ENCODE measurements around the gene SLC35F5. TPM values are rescaled to one million over a fixed set of nuclear protein-coding genes. Genes with fewer than 3 reads are reported as not detected.
"Not testable (repeated sequence)": the region's sequence is repeated elsewhere in the genome, so short reads cannot be mapped to it uniquely, and the experiment has no call there.

SLC35F5 gene
- total RNA-seq, 4 donors from 2014 or later, result 43.9 to 75.3 (median 58.0) TPM

DNA sequence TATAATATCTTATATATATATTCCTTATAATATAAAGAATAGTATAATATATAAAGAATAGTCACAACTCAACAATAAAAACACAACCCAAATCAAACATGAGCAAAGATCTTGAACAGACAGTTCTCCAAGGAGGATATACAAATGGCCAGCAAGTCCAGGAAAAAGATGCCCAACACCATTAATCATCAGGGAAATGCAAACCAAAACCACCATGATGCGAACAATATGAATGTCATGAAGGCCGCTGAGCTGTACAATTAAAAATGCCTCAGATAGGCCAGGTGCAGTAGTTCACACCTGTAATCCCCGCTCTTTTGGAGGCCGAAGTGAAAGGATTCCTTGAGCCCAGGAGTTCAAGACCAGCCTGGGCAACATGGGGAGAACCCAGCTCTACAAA, 58.9 kb downstream of the SLC35F5 start:
- Histone ChIP-seq H3K4me3 (no peak overlapping the region), H3K4me1 (peaks cover 0 to 8% (median 0%) of the 10 kb centered on the region in 3 donors), H3K9me3 (no peaks in the 10 kb centered on the region), H3K27ac (no peak overlapping the region), H3K27me3 (no peaks in the 10 kb centered on the region), H3K36me3 (no peaks in the 10 kb centered on the region)
- intact Hi-C loops (cut with DNase I), result no loop called here
- no peak for TF ChIP-seq POLR2A (IDR thresholded peaks at IDR 0.05)
- TF ChIP-seq, protein P1, sequence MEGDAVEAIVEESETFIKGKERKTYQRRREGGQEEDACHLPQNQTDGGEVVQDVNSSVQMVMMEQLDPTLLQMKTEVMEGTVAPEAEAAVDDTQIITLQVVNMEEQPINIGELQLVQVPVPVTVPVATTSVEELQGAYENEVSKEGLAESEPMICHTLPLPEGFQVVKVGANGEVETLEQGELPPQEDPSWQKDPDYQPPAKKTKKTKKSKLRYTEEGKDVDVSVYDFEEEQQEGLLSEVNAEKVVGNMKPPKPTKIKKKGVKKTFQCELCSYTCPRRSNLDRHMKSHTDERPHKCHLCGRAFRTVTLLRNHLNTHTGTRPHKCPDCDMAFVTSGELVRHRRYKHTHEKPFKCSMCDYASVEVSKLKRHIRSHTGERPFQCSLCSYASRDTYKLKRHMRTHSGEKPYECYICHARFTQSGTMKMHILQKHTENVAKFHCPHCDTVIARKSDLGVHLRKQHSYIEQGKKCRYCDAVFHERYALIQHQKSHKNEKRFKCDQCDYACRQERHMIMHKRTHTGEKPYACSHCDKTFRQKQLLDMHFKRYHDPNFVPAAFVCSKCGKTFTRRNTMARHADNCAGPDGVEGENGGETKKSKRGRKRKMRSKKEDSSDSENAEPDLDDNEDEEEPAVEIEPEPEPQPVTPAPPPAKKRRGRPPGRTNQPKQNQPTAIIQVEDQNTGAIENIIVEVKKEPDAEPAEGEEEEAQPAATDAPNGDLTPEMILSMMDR (IDR thresholded peaks at IDR 0.05), result no peak
- DNase-seq, result no peak
- 92 to 93% methylated on average over 4 of the region's 4 CpGs for WGBS, 2 donors

DNA sequence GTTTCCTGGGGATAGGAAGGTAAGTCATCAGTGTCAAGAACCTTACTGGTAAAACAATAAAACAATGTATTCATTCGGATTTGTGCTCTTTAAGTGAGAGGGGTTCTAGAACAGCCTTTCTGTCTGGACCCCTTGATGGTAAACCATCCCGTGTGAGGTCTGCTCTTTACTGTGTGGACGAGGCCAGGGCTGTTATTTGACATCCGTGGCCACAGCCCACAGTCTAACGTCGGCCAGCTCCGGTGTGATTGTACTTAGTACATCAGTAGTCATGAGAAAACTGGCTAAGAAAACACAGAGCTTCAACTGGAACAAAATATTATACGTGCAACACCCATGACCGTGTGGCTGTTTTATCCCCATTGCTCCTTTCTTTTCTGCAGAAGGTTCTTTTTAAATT, 62.0 kb downstream of the SLC35F5 start:
- intact Hi-C loops (cut with DNase I), result no loop called here
- no peak overlapping the region for H3K4me3 ChIP-seq
- 51 to 63% methylated on average over 8 to 9 of the region's 9 CpGs for WGBS, 2 donors

DNA sequence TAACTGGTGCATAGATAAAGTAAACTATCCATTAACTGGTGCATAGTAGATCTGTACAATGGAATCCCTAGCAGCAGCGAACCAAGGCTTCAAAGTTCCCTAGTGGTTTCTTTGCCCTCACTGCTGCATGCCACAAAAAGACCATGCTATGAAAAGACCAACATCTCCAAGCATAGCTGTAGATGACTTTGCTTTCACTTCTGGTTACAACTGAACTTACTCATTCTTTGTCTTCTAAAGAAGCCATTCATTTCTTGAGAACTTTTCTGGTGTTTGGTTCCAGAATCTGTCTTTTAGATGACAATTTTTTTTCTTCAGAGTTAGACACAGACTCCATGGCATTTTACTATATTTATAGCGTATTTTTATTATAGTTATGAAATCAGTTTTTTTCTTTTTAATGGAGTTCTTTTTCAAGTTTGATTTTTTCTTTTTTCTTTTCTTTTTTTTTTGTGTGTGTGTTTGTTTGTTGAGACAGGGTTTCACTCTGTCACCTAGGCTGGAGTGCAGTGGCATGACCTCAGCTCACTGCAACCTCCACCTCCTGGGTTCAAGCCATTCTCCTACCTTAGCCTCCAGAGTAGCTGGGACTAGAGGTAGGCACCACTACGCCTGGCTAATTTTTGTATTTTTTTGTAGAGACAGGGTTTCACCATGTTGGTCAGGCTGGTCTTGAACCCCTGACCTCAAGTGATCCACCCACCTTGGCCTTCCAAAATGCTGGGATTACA, 63.6 kb downstream of the SLC35F5 start:
- DNase-seq, result no peak
- intact Hi-C loops (cut with DNase I), result no loop called here
- Histone ChIP-seq H3K36me3 (no peaks in the 10 kb centered on the region), H3K4me3 (no peak overlapping the region), H3K9me3 (no peaks in the 10 kb centered on the region), H3K27ac (no peak overlapping the region), H3K4me1 (peaks cover 0 to 4% (median 0%) of the 10 kb centered on the region in 3 donors), H3K27me3 (no peaks in the 10 kb centered on the region)
- 62 to 77% methylated on average over 3 of the region's 3 CpGs for WGBS, 2 donors
- TF ChIP-seq POLR2A (IDR thresholded peaks at IDR 0.05), result no peak
- TF ChIP-seq, protein P1 (IDR thresholded peaks at IDR 0.05), result no peak

More for the DNA sequence above, 62.0 kb downstream of the SLC35F5 start:
- TF ChIP-seq, protein P1 (IDR thresholded peaks at IDR 0.05), result no peak
- no peak for TF ChIP-seq POLR2A (IDR thresholded peaks at IDR 0.05)
- Histone ChIP-seq H3K27me3 (no peaks in the 10 kb centered on the region), H3K27ac (no peak overlapping the region), H3K36me3 (no peaks in the 10 kb centered on the region), H3K4me1 (peaks cover 0 to 4% (median 0%) of the 10 kb centered on the region in 3 donors), H3K9me3 (no peaks in the 10 kb centered on the region)
- no peak for DNase-seq

DNA sequence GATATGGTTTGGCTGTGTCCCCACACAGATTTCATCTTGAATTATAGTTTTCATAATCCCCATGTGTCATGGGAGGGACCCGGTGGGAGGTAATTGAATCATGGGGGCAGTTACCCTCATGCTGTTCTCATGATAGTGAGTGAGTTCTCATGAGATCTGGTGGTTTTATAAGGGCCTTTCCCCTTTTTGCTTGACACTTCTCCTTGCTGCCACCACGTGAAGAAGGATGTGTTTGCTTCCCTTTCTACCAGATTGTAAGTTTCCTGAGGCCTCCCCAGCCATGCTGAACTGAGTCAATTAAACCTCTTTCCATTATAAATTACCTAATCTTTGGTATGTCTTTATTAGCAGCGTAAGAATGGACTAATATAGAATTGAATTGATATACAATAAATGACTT, 65.6 kb downstream of the SLC35F5 start:
- H3K9me3 ChIP-seq; H3K4me1 ChIP-seq; DNase-seq; H3K4me3 ChIP-seq; H3K36me3 ChIP-seq; H3K27ac ChIP-seq; H3K27me3 ChIP-seq; intact Hi-C loops (cut with DNase I): not testable (repeated sequence)
- WGBS, 2 donors, result 52 to 59% methylated on average over 3 of the region's 3 CpGs

DNA sequence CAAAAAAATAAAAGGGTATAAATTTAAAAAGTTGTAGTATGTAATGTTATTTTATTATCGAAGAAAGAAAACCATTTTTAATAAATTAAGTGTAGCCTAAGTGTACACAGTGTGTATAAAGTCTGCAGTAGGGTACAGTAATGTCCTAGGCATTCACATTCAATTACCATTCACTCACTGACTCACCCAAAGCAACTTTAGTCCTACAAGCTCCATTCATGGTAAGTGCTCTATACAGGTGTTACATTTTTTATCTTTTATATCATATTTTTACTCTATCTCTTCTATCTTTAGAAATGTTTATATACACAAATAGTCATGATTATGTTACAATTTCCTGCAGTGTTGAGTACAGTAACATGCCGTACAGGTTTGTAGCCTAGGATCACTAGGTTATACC, 69.9 kb downstream of the SLC35F5 start:
- Histone ChIP-seq H3K27me3 (no peaks in the 10 kb centered on the region), H3K4me3 (no peak overlapping the region), H3K36me3 (no peaks in the 10 kb centered on the region), H3K27ac (no peak overlapping the region), H3K9me3 (no peaks in the 10 kb centered on the region), H3K4me1 (no peaks in the 10 kb centered on the region)
- intact Hi-C loops (cut with DNase I), result no loop called here
- WGBS, 2 donors, result 74 to 86% methylated on average over 2 of the region's 2 CpGs
- DNase-seq, result no peak
- TF ChIP-seq, protein P1 (IDR thresholded peaks at IDR 0.05), result no peak
- no peak for TF ChIP-seq POLR2A (IDR thresholded peaks at IDR 0.05)
